HEK293T (cell line): Measurements from ENCODE around the gene USP44.

Source experiments
- CTCF ChIA-PET: fragments of 350-600 bp; formaldehyde crosslinking; extraction: SDS; loops from one replicate; lab custom pipeline; 2021; ENCODE audit warnings: antibody characterized with exemption, inconsistent platforms; lab: Yijun Ruan, JAX
- POLR2A ChIA-PET: fragments of 350-600 bp; formaldehyde crosslinking; extraction: SDS; loops from one replicate; lab custom pipeline; 2020; ENCODE audit warnings: antibody characterized with exemption, inconsistent platforms; lab: Yijun Ruan, JAX
- DNase-seq: peaks from one replicate; pipeline ENCODE4 v3.0.0; 2012; ENCODE audit warnings: mixed read lengths; ENCODE audit errors: extremely low spot score
- ARNT ChIP-seq: fragments of 450-650 bp; IDR thresholded peaks from 2 replicates; pipeline ENCODE4 v1.6.1; 2017; ENCODE audit warnings: mild to moderate bottlenecking
- BHLHE40 ChIP-seq: fragments of 450-650 bp; IDR thresholded peaks from 2 replicates; pipeline ENCODE4 v1.6.1; 2016; ENCODE audit warnings: mild to moderate bottlenecking, moderate library complexity, borderline replicate concordance
- CTBP1 ChIP-seq: fragments of 450-650 bp; IDR thresholded peaks from 2 replicates; pipeline ENCODE4 v1.6.1; 2016; ENCODE audit warnings: borderline replicate concordance
- ELF4 ChIP-seq: fragments of 450-650 bp; IDR thresholded peaks from 2 replicates; pipeline ENCODE4 v1.6.1; 2017; ENCODE audit warnings: antibody characterized with exemption
- FOXA1 ChIP-seq: fragments of 450-650 bp; IDR thresholded peaks from 2 replicates; pipeline ENCODE4 v1.6.1; 2016; ENCODE audit warnings: mild to moderate bottlenecking
- FOXK2 ChIP-seq: fragments of 450-650 bp; IDR thresholded peaks from 2 replicates; pipeline ENCODE4 v1.6.1; 2016; ENCODE audit warnings: mild to moderate bottlenecking
- FOXM1 ChIP-seq: fragments of 450-650 bp; IDR thresholded peaks from 2 replicates; pipeline ENCODE4 v1.6.1; 2017; ENCODE audit warnings: mild to moderate bottlenecking, borderline replicate concordance
- HDGF ChIP-seq: fragments of 450-650 bp; IDR thresholded peaks from 2 replicates; pipeline ENCODE4 v1.6.1; 2017; ENCODE audit warnings: antibody characterized with exemption, borderline replicate concordance
- L3MBTL2 ChIP-seq: fragments of 450-650 bp; conservative IDR thresholded peaks from 2 replicates; pipeline ENCODE4 v1.6.1; 2016; ENCODE audit warnings: mild to moderate bottlenecking
- LEF1 ChIP-seq: fragments of 450-650 bp; IDR thresholded peaks from 2 replicates; pipeline ENCODE4 v1.6.1; 2017; ENCODE audit warnings: mild to moderate bottlenecking, borderline replicate concordance
- NFRKB ChIP-seq: fragments of 450-650 bp; IDR thresholded peaks from 2 replicates; pipeline ENCODE4 v1.6.1; 2016; ENCODE audit warnings: mild to moderate bottlenecking, moderate library complexity
- SP1 ChIP-seq: fragments of 450-650 bp; IDR thresholded peaks from 2 replicates; pipeline ENCODE4 v1.6.1; 2017
- SUZ12 ChIP-seq: fragments of 450-650 bp; IDR thresholded peaks from 2 replicates; pipeline ENCODE4 v1.6.1; 2016; ENCODE audit warnings: mild to moderate bottlenecking
- TARDBP ChIP-seq: fragments of 450-650 bp; IDR thresholded peaks from 2 replicates; pipeline ENCODE4 v1.6.1; 2016
- ZNF384 ChIP-seq: fragments of 450-650 bp; IDR thresholded peaks from 2 replicates; pipeline ENCODE4 v1.6.1; 2016
- TF ChIP-seq, protein P1 (sequence below): fragments of 450-650 bp; IDR thresholded peaks from 2 replicates; pipeline ENCODE4 v1.6.1; 2016

The USP44 gene

DNA sequence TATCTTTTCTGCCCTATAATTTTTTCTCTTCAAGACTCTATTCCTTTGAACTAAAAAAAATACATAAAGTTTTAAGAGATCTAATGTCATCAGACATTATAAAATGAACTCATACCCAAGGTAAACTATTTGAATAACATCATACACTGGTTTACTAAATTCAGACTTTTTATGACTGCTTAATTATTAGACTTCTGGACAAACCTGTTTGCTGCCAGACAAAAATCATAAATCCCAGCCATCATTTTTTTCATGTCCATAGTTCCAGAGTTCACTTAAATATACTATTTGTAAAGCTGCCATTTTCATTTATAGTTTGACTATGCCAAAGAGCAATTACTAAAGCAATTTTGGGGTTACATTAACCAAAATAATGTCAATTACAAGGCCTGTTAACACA is 34.0 kb downstream of the USP44 start:
- no peak for DNase-seq
- ChIA-PET POLR2A (no interaction called here), CTCF (no interaction called here)
- no peak for TF ChIP-seq SUZ12
- TF ChIP-seq ZNF384, result no peak
- no peak for TF ChIP-seq L3MBTL2
- TF ChIP-seq ARNT, result no peak
- no peak for TF ChIP-seq LEF1
- no peak for TF ChIP-seq FOXA1
- TF ChIP-seq SP1, result no peak
- TF ChIP-seq BHLHE40, result no peak

DNA sequence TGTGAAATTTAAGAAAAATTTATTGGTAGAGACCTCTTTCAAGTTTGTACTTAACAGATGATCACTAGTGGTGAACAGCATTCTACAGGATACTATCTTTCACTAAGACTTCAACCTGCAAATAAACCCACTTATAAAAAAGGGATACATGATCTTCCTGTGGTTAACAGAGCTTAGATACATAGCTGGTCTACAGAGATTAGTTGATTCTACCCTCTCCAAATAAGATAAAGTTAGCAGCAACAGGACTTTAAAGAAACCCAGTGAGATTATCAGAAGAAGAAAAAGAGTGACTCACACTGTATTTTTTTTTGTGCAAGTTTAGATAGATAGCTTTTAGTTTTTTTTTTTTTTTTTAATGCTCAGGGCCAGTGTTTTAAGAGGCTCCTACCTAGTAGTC is 34.5 kb downstream of the USP44 start:
- no peak for TF ChIP-seq ARNT
- no peak for TF ChIP-seq HDGF
- TF ChIP-seq FOXK2, result no peak
- TF ChIP-seq CTBP1, result no peak
- no peak for TF ChIP-seq SP1
- TF ChIP-seq SUZ12, result no peak
- TF ChIP-seq TARDBP, result no peak
- TF ChIP-seq ZNF384, result no peak
- TF ChIP-seq FOXA1, result no peak
- no peak for TF ChIP-seq L3MBTL2
- ChIA-PET CTCF (interaction anchor here (0.5 to 0.7 kb wide), 2 partner anchors 429 to 885 kb away, joined by 3 to 6 read pairs; no protein-coding TSS in a partner anchor), POLR2A (interaction anchor here (3.5 kb wide), 1 partner anchor 43 kb away, joined by 12 read pairs; the partner anchor contains the start of gene METAP2)
- DNase-seq, result no peak

DNA sequence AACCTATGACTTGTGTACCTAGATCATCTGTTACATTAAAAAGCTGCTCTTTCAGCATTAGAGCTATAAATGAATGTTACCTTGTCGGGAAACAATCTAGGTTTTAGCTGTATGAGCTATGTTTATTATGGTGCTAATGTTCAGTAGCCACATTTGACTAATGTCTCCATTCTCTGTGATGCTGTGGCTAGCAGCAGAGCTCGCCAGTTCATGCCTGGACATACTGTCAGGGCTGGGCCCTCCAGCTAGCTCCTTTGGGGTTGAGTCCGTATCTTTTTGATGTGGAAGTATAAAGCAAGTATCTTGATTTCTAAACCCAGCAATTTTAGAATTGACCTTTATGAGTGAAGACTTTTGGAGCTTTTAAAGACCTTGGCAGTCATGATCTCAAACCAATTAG is 36.1 kb downstream of the USP44 start:
- POLR2A ChIA-PET, result interaction anchor here (3.5 kb wide), 1 partner anchor 42 kb away, joined by 12 read pairs; the partner anchor contains the start of gene METAP2
- TF ChIP-seq CTBP1, result no peak
- CTCF ChIA-PET, result no interaction called here
- DNase-seq, result no peak

DNA sequence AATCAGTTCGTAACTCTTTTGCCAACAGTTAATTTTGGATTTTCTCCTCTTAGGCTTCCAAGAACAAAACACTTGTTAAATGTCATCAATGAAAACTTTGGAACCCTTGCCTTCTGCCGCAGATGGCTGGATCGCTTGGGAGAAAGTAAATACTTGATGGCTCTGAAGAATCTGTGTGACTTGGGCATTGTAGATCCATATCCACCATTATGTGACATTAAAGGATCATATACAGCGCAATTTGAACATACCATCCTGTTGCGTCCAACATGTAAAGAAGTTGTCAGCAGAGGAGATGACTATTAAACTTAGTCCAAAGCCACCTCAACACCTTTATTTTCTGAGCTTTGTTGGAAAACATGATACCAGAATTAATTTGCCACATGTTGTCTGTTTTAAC is 37.7 kb downstream of the USP44 start:
- CTCF ChIA-PET, result interaction anchor here (0.6 kb wide), 3 partner anchors 49 to 256 kb away, joined by 3 read pairs; no protein-coding TSS in a partner anchor
- TF ChIP-seq CTBP1 (no peak), LEF1 (no peak), TARDBP (no peak), BHLHE40 (no peak), SUZ12 (no peak), L3MBTL2 (no peak), FOXA1 (no peak), ELF4 (no peak), SP1 (no peak), FOXM1 (no peak), ZNF384 (no peak), HDGF (no peak), ARNT (no peak), NFRKB (no peak), FOXK2 (no peak)
- TF ChIP-seq, protein P1, sequence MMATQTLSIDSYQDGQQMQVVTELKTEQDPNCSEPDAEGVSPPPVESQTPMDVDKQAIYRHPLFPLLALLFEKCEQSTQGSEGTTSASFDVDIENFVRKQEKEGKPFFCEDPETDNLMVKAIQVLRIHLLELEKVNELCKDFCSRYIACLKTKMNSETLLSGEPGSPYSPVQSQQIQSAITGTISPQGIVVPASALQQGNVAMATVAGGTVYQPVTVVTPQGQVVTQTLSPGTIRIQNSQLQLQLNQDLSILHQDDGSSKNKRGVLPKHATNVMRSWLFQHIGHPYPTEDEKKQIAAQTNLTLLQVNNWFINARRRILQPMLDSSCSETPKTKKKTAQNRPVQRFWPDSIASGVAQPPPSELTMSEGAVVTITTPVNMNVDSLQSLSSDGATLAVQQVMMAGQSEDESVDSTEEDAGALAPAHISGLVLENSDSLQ, result no peak
- no peak for DNase-seq
- POLR2A ChIA-PET, result interaction anchor here (3.5 kb wide), 1 partner anchor 40 kb away, joined by 12 read pairs; the partner anchor contains the start of gene METAP2

DNA sequence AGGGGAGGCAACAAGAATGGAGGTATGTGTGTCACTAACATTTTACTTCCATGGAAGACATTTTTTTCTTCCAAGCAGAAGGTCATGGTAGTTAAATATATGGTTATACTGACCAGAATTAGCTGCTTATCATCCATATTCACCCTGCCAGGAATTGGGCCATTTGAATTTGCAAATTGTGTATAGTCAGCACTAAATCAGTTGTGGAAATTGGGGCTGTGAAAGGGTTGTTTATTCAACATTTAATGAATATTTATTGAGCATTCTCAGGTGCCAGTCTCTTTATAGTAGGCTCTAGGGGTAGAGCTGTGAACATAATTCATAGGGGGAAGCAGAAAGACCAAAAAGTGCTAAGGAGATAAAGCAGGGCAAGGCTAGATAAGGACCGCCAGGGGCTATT is 39.3 kb downstream of the USP44 start:
- ChIA-PET CTCF (no interaction called here), POLR2A (no interaction called here)
- TF ChIP-seq SUZ12 (no peak), FOXM1 (no peak), BHLHE40 (no peak), ARNT (no peak)
- TF ChIP-seq, protein P1, result no peak
- no peak for DNase-seq

DNA sequence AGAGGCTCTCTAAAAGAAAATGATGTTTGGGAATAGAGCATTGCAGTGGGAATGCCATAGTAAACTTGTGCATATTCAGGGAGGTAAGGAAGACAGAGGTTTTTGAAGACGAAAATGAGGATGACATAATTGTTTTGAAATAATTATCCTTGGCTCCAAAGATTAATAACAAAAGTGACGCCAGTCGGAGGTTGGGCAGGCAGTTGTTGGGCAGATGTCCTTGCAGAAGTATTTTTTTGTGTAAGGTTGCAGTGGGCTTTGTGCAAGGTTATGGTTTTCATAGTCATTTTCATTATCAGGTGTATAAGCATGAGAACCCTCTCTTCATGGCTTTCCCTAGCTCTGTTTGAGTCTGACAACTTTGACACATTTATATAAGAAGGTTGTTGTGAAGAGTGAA is 42.0 kb downstream of the USP44 start:
- CTCF ChIA-PET, result no interaction called here
- no peak for TF ChIP-seq HDGF
- TF ChIP-seq ELF4, result no peak
- TF ChIP-seq FOXK2, result no peak
- no peak for TF ChIP-seq TARDBP
- no peak for TF ChIP-seq NFRKB
- no peak for TF ChIP-seq SP1
- TF ChIP-seq CTBP1, result no peak
- no peak for DNase-seq
- POLR2A ChIA-PET, result no interaction called here

DNA sequence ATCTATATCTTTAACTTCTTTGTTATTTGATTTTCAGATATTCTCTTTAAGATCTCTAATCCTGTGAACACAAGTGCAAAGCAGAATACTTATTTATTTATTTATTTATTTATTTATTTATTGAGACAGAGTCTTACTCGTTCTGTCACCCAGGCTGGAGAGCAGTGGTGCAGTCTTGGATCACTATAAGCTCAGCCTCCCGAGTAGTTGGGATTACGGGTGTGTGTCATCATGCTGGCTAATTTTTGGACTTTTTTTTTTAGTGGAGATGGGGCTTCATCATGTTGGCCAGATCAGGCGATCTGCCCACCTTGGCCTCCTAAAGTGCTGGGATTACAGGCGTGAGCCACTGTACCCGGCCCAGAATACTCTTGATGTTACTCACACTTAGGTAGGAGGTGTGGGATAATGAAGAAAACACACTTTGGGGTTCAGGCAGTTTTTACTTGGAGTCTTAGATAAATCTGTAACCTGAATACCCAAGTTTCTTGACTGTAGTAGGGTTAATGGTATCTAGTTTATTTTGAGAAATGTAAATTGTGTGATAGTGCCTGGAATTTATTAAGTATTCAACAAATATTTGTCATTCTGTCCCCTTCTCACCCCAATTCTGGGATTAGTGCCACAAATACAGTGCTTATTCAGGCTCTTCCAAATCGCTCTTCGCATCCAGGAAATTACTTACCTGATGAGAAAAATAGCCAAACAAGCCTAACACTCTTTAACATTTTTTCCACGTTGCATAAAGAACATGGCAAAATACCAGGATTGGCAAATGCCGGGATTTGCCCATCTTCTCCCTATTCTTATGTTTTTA is 44.4 kb downstream of the USP44 start:
- TF ChIP-seq L3MBTL2 (no peak), BHLHE40 (no peak), FOXA1 (no peak), TARDBP (no peak), ELF4 (no peak), ZNF384 (no peak), SP1 (no peak), LEF1 (no peak), CTBP1 (no peak), FOXM1 (no peak), FOXK2 (no peak), NFRKB (no peak), HDGF (no peak), SUZ12 (no peak)
- ChIA-PET CTCF (no interaction called here), POLR2A (interaction anchor here (1.4 kb wide), 1 partner anchor 33 kb away, joined by 3 read pairs; the partner anchor contains the start of gene METAP2)
- DNase-seq, result no peak
